ENCODE results near the gene SCNN1A.
"Not testable (repeated sequence)": the region's sequence is repeated elsewhere in the genome, so short reads cannot be mapped to it uniquely, and the experiment has no call there.

Gene SCNN1A

DNA sequence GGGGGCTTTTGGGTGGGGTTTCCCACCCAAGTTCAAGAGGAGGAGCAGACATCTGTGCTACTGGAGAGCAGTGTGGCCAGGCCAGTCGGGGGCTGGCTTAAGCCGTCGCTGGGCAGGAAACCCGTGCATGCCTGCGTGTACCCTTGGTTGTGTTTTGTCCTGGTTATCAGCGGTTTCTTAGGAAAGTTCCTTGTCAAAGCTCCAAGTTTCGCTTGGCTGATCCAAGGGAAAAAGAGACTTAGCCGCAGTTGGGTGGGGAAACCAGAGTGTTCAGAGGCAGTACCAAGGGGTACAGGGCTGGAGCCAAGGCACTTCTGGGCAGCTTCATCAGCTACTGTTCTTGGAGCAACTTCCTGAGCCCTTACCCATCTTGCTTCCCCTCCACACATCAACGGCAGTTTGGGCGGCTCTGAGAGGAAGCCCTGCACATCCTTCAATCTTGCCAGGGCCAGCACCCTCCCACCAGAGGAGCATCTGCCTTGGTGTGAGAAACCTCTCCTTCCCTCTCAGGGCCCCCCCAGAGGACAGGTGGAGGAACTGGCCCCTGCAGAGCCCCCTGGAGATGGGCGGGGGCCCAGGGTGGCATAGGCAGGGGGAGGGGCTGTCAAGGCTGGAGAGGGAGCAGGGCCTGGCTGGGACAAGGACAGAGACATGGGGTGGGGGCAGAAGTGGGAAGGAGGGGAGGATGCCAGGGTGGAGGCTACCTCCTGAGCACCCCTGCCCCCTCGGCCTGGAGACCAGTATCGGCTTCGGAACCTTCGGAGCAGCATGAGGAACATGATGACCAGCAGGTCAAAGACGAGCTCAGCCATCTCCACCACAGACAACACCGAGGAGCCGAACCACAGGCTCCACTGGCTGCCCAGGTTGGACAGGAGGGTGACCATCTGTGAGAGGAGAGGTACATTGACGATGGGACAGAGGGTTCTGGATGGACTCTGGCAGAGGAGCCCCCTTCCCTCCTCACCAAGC lies 27.7 kb downstream of the SCNN1A start:
- peak; percentile 81 for DNase-seq (ENCODE audit: low read depth)

GRCh38 chr12:6346942-6347341 lies 28.4 kb downstream of the SCNN1A start:
- DNase-seq (ENCODE audit: low read depth), result no peak

- no peak for DNase-seq (ENCODE audit: low read depth)
Measured at GRCh38 chr12:6346235-6346832, 29.0 kb downstream of the SCNN1A start.

DNA sequence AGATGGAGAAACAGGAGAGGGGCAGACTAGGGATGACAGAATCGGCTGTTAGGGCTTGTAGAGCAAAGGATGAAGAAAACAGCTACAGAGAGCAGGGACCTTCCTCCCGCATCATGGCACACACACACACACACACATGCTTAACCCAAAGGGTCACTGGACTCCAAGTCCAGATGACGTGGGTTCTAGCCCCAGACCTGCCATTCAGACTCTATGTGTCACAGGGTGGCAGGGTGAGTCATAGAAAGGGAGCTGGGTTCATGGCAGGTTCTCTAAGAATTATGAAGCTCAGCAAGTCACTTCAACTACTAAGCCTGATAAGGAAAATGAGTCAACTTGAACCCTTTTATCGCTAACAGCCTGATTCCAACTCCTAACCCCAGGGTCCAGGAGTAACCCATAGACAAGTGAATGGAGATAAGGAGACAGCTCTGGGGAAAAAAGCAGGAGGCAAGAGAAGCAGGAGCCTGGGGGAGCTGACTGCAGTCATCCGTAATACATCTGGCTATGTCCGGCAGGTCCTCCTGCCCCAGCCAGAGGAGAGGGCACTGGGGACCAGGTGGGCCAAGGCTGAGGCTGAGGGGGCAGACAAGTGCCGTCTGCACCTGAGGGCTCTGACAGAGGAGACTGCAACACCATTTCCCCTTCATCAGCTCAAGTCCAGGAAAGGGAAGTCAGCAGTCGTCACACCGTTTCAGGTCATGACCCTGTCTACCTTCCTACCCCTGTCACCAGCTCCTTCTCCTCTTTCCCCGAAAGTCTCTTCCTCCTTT lies 29.9 kb downstream of the SCNN1A start:
- DNase-seq (ENCODE audit: low read depth), result peak; percentile 95

GRCh38 chr12:6344101-6344660 lies 31.2 kb downstream of the SCNN1A start:
- not testable (repeated sequence) for DNase-seq (ENCODE audit: low read depth)

GRCh38 chr12:6343518-6343917 lies 31.8 kb downstream of the SCNN1A start:
- no peak for DNase-seq (ENCODE audit: low read depth)

DNA sequence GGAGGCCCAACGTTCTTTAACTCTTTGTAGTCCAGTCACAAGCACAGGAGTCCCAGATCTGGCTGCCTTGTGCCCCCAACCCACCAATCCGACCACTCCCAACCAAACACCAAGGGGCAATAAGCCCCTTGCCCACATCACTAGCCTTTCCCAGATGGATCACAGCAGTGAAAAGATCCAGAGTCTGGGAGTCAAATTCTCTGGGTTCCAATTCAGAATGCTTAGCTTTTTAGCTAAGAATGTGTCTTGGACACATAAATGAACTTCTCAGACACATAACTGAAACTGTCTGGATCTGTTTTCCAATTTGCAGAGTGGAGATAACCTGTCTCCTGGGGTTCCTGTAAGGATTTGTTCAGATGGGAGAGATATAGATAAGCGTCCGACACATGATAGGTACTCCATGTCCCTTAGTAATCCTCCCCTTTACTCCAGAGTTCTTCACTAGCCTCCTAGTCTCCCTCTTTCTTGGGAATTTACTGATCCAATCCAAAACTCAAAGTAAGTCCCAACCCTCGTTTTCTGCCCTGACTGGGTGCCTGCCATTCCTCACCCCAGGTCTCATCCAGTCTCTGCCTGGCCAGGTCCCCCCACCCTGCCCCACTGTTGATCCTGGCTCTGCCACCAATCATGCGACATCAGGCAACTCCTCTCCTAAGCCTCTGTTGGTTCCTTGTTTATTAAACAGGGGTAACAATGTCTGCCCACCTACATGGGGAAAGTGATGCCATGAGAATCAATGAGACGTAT lies 33.0 kb downstream of the SCNN1A start:
- no peak for DNase-seq (ENCODE audit: low read depth)

DNA sequence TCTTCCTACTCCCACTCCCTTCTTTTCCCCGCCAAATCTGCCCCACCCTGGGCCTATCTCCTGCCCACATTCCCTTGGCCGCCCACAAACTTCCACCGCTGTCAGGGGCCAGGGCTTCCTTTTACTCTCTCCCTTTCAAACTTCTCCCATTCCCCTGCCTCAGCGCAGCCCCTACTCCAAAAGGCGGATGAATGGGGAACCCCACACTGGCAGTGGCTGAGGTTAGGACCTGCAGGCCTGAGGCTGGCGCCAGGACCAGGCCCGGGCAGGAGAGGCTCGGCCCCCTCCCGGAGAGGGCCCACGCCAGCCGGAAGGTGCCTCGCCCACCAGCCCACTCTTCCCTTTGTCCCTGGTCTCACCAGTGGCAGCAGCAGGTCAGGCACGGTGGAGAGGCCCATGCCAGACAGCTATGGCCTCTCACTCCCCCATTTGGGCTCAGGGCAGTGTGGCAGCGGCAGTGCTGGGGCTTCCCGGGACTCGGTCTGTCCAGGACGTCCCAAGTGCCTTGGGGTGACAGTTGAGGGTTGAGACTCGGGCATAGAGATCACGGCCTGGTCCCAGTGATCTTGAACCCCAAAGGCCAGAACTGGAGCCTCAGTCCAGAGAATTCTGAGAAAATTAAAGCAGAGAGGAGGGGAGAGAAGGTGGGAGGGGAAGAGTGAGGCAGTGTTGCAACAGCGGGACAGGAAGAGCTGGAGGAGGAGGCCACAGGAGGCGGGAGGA lies 33.8 kb downstream of the SCNN1A start, which contains the start of gene TNFRSF1A:
Gene TNFRSF1A (minus strand): TSS at position 660 of the 723 bp plus-strand sequence. CDS start 262 bp downstream, at position 398.
- DNase-seq (ENCODE audit: low read depth), result peak; percentile 80

DNA sequence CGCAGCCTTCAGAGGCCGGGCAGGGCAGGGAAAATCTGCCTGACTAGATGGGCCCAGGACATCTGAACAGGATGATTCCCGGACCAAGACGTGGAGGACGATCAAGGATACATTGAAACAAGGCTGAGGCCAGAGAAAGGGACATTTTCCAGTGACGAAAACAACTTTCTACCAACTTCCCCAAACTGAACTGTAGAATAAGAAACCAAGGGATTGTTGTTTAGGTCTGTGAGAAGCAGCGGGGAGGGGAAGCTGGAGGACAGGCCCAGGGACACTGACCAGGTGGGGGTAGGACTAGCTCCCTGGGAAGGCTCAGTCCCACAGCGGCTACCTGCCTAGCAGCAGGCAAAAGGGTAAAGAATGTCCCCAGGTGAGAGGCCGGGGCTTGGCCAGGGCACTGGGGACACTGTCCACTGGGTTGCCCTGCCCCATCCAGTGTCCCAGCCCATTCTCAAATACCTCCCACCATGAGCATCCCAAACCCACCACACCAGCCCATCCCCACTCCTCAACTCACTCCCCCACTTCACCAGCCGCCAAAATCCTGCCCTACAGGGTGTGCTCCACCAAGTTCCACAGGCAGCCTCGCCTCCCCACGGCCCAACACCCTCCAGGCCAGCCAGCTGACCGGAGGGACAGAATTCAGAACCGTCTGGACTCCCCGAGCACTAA lies 34.5 kb downstream of the SCNN1A start:
- DNase-seq (ENCODE audit: low read depth), result no peak

GRCh38 chr12:6340032-6340638 lies 35.2 kb downstream of the SCNN1A start:
- peak; percentile 64 for DNase-seq (ENCODE audit: low read depth)

DNA sequence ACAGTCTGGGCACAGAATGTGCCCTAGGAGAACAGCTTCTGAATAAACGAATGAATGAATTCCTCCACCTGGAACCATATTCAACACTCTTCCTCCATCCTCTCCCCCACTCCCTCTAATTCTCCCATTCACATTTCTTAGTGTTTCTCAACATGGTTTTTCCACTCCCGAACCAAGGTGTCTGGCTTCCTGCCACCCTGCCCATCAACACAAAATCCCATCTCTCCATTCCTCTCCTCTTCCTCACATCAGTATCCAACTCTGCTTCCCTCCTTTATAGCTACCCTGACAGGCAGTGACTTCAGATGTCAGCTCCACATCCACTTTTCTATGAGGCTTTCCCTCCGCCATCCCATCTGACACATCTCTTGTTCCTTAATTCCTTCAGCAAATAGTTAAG lies 36.4 kb downstream of the SCNN1A start:
- DNase-seq (ENCODE audit: low read depth), result no peak

DNA sequence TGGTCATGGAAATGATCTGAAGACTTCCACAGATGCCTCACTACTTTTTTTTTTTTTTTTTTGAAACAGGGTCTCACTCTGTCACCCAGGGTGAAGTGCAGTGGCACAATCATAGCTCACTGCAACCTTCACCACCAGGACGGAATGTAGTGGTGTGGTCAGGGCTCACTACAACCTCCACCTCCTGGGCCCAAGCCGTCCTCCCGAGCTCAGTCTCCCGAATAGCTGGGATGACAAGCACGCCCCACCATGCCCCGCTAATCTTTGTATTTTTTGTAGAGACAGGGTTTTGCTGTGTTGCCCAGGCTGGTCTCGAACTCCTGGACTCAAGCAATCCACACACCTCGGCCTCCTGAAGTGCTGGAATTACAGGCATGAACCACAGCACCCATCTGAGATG lies 36.8 kb downstream of the SCNN1A start:
- DNase-seq (ENCODE audit: low read depth), result not testable (repeated sequence)

- DNase-seq (ENCODE audit: low read depth), result no peak
Measured at GRCh38 chr12:6337958-6338433, 37.4 kb downstream of the SCNN1A start.

DNA sequence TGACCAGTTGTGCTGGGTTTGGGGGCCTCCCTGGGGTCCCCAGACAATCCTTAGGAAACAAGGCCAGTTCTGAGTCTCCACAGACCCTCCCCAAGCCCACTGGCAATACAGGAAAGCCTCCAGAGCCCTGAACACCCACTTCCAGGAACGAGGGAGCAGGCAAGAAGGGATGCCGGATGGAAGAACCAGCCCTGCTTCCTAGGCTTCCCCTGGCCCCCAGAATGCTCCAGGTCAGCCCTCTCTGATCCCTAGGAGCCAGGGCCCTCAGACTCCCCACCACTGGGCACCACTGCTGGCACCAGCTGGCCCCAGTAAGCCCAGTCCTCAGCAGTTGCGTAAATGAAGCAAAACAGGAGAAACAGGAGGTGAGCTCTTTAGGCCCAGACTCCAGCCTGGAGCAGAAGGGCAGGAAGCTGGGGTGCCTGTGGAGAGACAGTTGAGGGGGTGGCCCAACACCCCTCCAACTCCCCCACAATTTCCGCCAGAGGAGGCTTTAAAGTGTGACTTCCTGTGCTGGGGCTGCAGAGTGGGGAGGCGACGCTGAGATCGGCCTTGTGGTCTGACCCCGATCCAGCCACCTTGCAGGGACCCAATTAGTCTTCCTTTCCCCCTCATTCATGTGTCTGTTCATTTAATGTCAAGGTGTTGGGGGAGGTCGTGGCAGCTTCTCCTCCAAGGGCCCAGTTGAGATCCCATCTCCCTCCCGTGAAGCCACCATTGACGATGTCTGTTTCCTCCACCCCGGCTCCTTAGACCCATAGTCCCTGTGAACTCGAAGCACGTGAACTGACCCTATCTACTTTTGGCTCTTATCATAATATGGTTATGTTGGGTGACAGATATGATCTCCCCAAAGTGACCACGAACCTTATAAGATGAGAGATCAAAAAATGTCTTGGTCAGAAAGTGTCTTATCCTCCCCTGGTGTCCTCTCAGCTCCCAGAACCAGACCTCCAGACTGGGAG lies 38.2 kb downstream of the SCNN1A start:
- no peak for DNase-seq (ENCODE audit: low read depth)

- peak; percentile 100 for DNase-seq (ENCODE audit: low read depth)
Measured at GRCh38 chr12:6336079-6336888, 39.1 kb downstream of the SCNN1A start.

DNA sequence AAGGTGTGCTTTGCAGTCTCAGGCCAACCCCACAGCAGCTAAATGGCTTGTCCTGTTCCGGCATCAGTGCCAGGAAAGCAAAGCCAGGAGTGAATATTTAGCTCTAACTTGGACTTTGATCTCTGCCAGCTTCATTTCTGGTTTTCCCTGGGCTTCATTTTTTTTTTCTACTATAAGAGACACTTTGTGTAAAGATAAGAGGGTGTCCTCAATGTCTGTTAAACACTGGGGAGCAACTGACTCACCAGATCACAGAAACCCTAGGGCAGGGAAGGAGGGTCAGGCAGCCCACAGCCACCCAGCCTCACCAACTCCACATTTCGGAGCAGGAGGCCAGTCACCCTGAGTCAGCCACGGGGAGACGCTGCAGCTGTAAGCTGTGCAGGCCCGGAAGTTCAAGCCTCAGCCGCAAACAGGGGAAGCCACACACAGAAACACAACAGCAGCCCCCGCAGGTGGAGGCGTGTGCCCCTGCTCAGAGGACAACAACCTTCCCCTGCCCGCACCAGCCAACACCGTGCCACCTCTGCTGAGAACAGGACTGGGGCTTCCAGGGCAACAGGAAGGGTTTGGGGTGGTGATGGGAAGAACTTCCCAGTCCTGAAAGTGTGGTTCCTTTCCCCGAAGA lies 39.8 kb downstream of the SCNN1A start:
- peak; percentile 82 for DNase-seq (ENCODE audit: low read depth)

DNA sequence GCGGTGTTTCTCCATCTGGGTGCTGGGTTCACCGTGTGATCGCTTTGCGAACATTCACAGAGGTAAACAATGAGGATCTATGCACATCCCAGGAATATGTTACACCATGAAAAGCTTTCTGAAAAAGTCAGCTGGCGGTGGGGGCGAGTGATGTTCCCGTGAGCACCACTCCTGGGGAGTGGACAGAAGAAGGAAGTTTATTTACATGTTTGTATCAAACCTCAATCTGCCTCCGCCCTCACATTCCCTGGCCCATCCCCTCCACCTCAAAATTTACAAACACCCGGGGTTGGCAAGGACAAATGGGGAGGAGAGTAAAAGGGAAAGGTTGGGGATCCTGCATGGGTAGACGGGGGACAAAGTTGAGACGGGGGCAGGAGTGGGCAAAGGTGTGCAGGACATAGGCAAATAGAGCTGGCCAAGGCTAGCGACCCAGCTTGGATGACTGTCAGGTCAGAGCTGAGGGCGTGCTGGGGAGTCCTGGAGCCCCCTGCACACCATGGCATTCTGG lies 40.4 kb downstream of the SCNN1A start:
- DNase-seq (ENCODE audit: low read depth), result no peak
